Measurements from ENCODE around the gene GALK1.

GALK1 gene

DNA sequence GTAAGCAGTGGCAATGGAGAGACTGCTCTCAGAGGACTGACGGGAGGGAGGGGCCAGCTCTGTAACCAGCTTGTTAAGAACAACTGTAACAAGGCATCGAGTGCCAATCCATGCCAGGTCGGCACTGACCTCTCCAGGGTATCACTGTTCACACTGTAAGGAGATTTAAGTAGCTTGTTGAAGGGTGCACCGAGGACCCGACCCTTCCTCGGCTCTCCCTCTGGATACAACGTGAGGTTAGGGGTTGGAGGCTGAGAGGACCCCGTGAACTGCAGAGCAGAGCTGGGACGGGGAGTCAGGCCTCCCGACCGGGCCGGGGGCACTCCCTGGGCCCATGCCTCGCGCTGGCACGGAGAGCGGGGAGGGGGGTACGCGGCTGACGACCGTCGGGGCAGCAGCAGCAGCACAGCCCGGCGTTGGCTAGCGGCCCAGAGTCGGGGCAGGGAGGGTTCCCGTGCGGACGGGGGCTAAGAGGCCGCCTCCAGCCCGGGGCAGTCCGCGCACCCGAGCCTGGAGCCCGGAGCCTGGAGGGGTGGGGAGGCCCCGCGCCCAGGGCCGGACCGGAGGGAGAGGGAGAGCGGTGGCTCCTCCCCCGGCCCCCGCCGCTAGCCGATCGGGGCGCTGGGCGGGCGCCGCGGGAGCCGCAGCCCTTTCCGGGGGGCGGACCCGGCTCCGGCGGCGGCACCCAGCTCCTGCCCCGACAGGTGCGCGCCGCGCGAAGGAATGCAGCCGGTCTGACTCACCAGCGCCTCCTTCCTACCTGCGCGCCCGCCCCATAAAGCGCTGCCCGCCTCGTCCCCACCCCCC, 44.1 kb downstream of the GALK1 start, which contains the start of gene ITGB4:
Gene ITGB4 (plus strand): TSS at position 804 of the 807 bp plus-strand sequence. CDS start 3,245 bp downstream, outside the sequence.
- H3K27ac Mint-ChIP-seq = no peak within 1 kb of the TSS
- peak; percentile 66 for DNase-seq
- peak within 1 kb of the TSS; percentile 76 for H3K4me3 Mint-ChIP-seq

DNA sequence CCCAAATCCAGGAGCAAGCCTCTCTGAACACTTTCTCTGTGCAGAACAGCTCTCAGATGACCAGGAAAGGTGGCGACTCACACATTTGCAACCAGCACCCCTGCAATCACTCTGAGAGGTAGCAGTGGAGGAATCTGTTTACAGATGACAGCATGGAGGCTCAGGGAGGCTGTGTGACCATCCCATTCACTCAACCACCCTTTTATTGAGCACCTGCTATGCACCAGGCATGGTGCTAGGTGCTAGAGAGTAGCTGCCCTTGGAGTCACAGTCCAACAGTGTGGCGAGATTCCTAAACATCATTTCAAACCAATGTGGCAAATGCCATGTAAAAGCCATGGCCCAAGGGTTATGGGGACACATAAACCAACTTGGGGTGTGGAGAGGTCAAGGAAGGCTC, 45.3 kb downstream of the GALK1 start:
- TF ChIP-seq, protein P1, sequence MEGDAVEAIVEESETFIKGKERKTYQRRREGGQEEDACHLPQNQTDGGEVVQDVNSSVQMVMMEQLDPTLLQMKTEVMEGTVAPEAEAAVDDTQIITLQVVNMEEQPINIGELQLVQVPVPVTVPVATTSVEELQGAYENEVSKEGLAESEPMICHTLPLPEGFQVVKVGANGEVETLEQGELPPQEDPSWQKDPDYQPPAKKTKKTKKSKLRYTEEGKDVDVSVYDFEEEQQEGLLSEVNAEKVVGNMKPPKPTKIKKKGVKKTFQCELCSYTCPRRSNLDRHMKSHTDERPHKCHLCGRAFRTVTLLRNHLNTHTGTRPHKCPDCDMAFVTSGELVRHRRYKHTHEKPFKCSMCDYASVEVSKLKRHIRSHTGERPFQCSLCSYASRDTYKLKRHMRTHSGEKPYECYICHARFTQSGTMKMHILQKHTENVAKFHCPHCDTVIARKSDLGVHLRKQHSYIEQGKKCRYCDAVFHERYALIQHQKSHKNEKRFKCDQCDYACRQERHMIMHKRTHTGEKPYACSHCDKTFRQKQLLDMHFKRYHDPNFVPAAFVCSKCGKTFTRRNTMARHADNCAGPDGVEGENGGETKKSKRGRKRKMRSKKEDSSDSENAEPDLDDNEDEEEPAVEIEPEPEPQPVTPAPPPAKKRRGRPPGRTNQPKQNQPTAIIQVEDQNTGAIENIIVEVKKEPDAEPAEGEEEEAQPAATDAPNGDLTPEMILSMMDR (IDR thresholded peaks at IDR 0.05) = no peak
- H3K4me3 Mint-ChIP-seq = peak overlapping the region; percentile 76

More for the DNA sequence above, 44.1 kb downstream of the GALK1 start, which contains the start of gene ITGB4:
- peaks cover 77% of the 10 kb centered on the region for H3K27me3 Mint-ChIP-seq (ENCODE audit: low read depth, poor library complexity)
- TF ChIP-seq, protein P1 (IDR thresholded peaks at IDR 0.05) = no peak
- H3K36me3 Mint-ChIP-seq (ENCODE audit: low read depth) = no peaks in the 10 kb centered on the region
- no peaks in the 10 kb centered on the region for H3K9me3 Mint-ChIP-seq
- H3K4me1 Mint-ChIP-seq = no peaks in the 10 kb centered on the region

DNA sequence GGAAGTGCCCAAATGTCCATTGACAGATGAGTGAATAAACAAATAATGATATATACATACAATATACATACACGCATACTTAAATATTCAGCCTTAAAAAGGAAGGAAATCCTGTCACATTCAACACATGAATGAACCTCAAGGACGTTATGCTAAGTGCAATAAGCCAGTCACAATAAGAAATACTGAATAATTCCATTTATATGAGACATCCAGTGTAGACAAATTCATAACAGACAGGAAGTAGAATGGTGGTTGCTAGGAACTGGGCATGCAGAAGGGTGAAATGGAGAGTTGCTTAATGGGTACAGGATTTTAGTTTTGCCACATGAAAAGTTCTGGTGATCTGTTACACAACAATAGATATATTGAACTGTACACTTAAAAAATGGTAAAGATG, 52.5 kb downstream of the GALK1 start:
- Mint-ChIP-seq H3K9me3 (no peaks in the 10 kb centered on the region), H3K36me3 (ENCODE audit: low read depth) (peaks cover 6% of the 10 kb centered on the region), H3K4me3 (no peak overlapping the region), H3K4me1 (no peaks in the 10 kb centered on the region), H3K27me3 (ENCODE audit: low read depth, poor library complexity) (peaks cover 42% of the 10 kb centered on the region), H3K27ac (no peak overlapping the region)
- TF ChIP-seq, protein P1 (IDR thresholded peaks at IDR 0.05) = no peak
- DNase-seq = no peak

More for the DNA sequence above, 45.3 kb downstream of the GALK1 start:
- no peak overlapping the region for H3K27ac Mint-ChIP-seq
- no peaks in the 10 kb centered on the region for H3K4me1 Mint-ChIP-seq
- H3K9me3 Mint-ChIP-seq = no peaks in the 10 kb centered on the region
- DNase-seq = no peak
- H3K36me3 Mint-ChIP-seq (ENCODE audit: low read depth) = no peaks in the 10 kb centered on the region
- peaks cover 77% of the 10 kb centered on the region for H3K27me3 Mint-ChIP-seq (ENCODE audit: low read depth, poor library complexity)
